GM19467 (cell line): Measurements from ENCODE around the gene DOCK2.

Source experiments
- ATAC-seq: cut with Tn5 transposase; IDR thresholded peaks from one replicate; pipeline ENCODE4 v1.9.1; 2021; ENCODE audit warnings: mild to moderate bottlenecking, moderate library complexity; ENCODE audit not compliant: unreplicated experiment

The DOCK2 gene

GRCh38 chr5:170020423-170020822, 383.3 kb downstream of the DOCK2 start:
- no peak for ATAC-seq

GRCh38 chr5:170021506-170021905, 384.4 kb downstream of the DOCK2 start:
- no peak for ATAC-seq

GRCh38 chr5:170025853-170026252, 388.8 kb downstream of the DOCK2 start:
- no peak for ATAC-seq

GRCh38 chr5:170028124-170028523, 391.0 kb downstream of the DOCK2 start:
- no peak for ATAC-seq

GRCh38 chr5:170034231-170034630, 397.2 kb downstream of the DOCK2 start:
- ATAC-seq = no peak

GRCh38 chr5:170038241-170038640, 401.2 kb downstream of the DOCK2 start:
- ATAC-seq = no peak

GRCh38 chr5:170039830-170040229, 402.8 kb downstream of the DOCK2 start:
- ATAC-seq = no peak

GRCh38 chr5:170046241-170046640, 409.2 kb downstream of the DOCK2 start:
- ATAC-seq = no peak

- no peak for ATAC-seq
Measured at GRCh38 chr5:170049713-170050112, 412.6 kb downstream of the DOCK2 start.

GRCh38 chr5:170053896-170054295, 416.8 kb downstream of the DOCK2 start:
- no peak for ATAC-seq

GRCh38 chr5:170055606-170056005, 418.5 kb downstream of the DOCK2 start:
- no peak for ATAC-seq

- no peak for ATAC-seq
Measured at GRCh38 chr5:170056561-170057267, 419.6 kb downstream of the DOCK2 start.

GRCh38 chr5:170057311-170057710, 420.2 kb downstream of the DOCK2 start:
- no peak for ATAC-seq

GRCh38 chr5:170059221-170059620, 422.1 kb downstream of the DOCK2 start:
- no peak for ATAC-seq

- no peak for ATAC-seq
Measured at GRCh38 chr5:170067152-170067551, 430.1 kb downstream of the DOCK2 start.

GRCh38 chr5:170067574-170068170, 430.6 kb downstream of the DOCK2 start:
- ATAC-seq = no peak

- ATAC-seq = no peak
Measured at GRCh38 chr5:170069512-170069911, 432.4 kb downstream of the DOCK2 start.

GRCh38 chr5:170070556-170071412, 433.7 kb downstream of the DOCK2 start:
- no peak for ATAC-seq

GRCh38 chr5:170071748-170072147, 434.7 kb downstream of the DOCK2 start:
- ATAC-seq = no peak

- ATAC-seq = no peak
Measured at GRCh38 chr5:170075696-170076095, 438.6 kb downstream of the DOCK2 start.

- no peak for ATAC-seq
Measured at GRCh38 chr5:170076211-170076610, 439.1 kb downstream of the DOCK2 start.

GRCh38 chr5:170076739-170077138, 439.7 kb downstream of the DOCK2 start:
- no peak for ATAC-seq
